NT2/D1 (cell line): Measurements from ENCODE around the gene SBF2.

Experiments used
- DNase-seq: peaks from one replicate; pipeline ENCODE4 v3.0.0-alpha.2; 2011; ENCODE audit warnings: low read depth, low spot score
- H3K27me3 ChIP-seq: 2 replicates; pipeline ENCODE4 v1.6.0; 2011; ENCODE audit warnings: mild to moderate bottlenecking; ENCODE audit not compliant: insufficient read length, insufficient read depth
- H3K36me3 ChIP-seq: 2 replicates; pipeline ENCODE4 v1.6.1; 2011; ENCODE audit warnings: mild to moderate bottlenecking, low read length, mixed read lengths; ENCODE audit not compliant: insufficient read depth, insufficient read length
- H3K4me1 ChIP-seq: 2 replicates; pipeline ENCODE4 v1.5.1; 2011; ENCODE audit not compliant: insufficient read depth, insufficient read length
- H3K4me3 ChIP-seq: 2 replicates; pipeline ENCODE4 v1.5.1; 2011; ENCODE audit warnings: low read depth; ENCODE audit not compliant: insufficient read length
- H3K9ac ChIP-seq: 2 replicates; pipeline ENCODE4 v1.6.0; 2011; ENCODE audit warnings: low read depth; ENCODE audit not compliant: insufficient read length
- H3K9me3 ChIP-seq: 2 replicates; pipeline ENCODE4 v1.5.1; 2011; ENCODE audit warnings: mild to moderate bottlenecking, low read length; ENCODE audit not compliant: insufficient read depth
- SUZ12 ChIP-seq: IDR thresholded peaks from 2 replicates; pipeline ENCODE4 v1.6.1; 2011; ENCODE audit not compliant: insufficient read length, insufficient read depth; ENCODE audit errors: extremely low read depth
- YY1 ChIP-seq: IDR thresholded peaks from 2 replicates; pipeline ENCODE4 v1.6.1; 2011; ENCODE audit not compliant: insufficient read length, insufficient read depth
- ZNF274 ChIP-seq: IDR thresholded peaks from 2 replicates; pipeline ENCODE4 v1.6.1; 2011; ENCODE audit warnings: mild to moderate bottlenecking, low read depth, low read length

The SBF2 gene

GRCh38 chr11:10181811-10182210 is 112.2 kb downstream of the SBF2 start:
- H3K36me3 ChIP-seq = no peaks in the 10 kb centered on the region
- no peak overlapping the region for H3K9ac ChIP-seq
- no peaks in the 10 kb centered on the region for H3K9me3 ChIP-seq
- DNase-seq = no peak
- no peak for TF ChIP-seq SUZ12
- no peak for TF ChIP-seq YY1
- no peak for TF ChIP-seq ZNF274
- H3K27me3 ChIP-seq = no peaks in the 10 kb centered on the region
- no peak overlapping the region for H3K4me3 ChIP-seq
- no peaks in the 10 kb centered on the region for H3K4me1 ChIP-seq

DNA sequence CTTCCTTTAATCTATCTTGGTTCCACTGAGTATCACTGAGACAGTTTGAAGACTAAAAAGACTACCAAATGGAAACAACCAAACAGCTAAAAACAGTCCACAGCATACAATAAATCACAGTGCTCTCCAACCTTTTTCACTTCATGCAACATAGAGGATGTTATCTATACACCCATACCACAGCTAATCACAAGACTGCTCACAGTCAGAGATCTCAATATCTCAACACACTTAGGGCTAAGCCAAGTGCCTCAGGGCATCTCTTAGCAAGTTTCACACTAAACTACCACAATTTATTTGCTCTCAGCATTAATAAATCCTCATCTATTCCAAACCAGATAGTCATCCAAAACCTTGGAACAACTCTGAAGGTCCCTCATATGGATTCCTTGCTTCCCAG is 129.4 kb downstream of the SBF2 start:
- Histone ChIP-seq H3K9ac (no peak overlapping the region), H3K36me3 (no peaks in the 10 kb centered on the region), H3K27me3 (no peaks in the 10 kb centered on the region), H3K4me1 (no peaks in the 10 kb centered on the region), H3K4me3 (no peak overlapping the region), H3K9me3 (no peaks in the 10 kb centered on the region)
- DNase-seq = no peak
- TF ChIP-seq ZNF274 = no peak
- TF ChIP-seq YY1 = no peak
- no peak for TF ChIP-seq SUZ12

DNA sequence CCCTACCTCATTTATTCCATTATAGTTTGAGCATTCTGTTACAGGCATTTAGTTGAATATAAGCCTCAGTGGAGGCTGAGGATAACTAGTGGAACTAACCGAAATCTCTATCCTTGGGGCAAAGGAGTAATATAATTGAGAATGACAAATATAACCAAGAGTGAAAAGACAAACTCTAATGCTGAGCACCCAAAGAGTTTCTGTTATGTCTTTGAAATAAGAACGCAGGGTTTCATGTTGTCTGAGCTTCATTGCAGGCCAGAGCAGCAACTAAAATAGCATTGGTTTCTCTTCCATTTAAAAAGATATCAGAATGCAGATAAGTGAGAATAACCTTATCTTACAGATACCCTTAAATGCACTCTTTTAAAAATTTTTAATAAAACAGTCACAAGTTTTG is 131.8 kb downstream of the SBF2 start:
- Histone ChIP-seq H3K36me3 (no peaks in the 10 kb centered on the region), H3K4me3 (no peak overlapping the region), H3K9ac (no peak overlapping the region), H3K4me1 (no peaks in the 10 kb centered on the region), H3K9me3 (no peaks in the 10 kb centered on the region), H3K27me3 (no peaks in the 10 kb centered on the region)
- no peak for DNase-seq
- TF ChIP-seq SUZ12 (no peak), YY1 (no peak), ZNF274 (no peak)

DNA sequence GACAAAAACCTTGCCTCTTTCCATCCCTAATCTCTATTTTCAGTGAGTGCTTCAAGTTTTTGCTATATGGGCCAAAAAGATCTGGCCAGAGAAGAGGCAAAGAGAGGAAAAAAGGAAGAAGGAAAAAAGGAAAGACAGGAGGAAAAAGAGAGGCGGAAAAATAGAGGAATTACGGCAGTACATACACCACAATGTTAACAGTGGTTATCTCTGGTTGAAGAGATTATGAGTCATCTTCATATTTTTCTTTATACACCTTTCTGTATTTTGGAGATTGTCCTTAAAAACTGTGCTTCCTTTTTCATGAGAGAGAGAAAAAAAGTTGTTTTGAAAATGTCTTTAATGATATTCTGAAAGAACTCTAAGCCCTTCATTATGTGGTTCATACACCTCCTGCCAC is 133.7 kb downstream of the SBF2 start:
- no peaks in the 10 kb centered on the region for H3K4me1 ChIP-seq
- DNase-seq = no peak
- TF ChIP-seq SUZ12 (no peak), ZNF274 (no peak), YY1 (no peak)
- H3K27me3 ChIP-seq = no peaks in the 10 kb centered on the region
- no peak overlapping the region for H3K9ac ChIP-seq
- no peaks in the 10 kb centered on the region for H3K9me3 ChIP-seq
- H3K36me3 ChIP-seq = no peaks in the 10 kb centered on the region
- H3K4me3 ChIP-seq = no peak overlapping the region

DNA sequence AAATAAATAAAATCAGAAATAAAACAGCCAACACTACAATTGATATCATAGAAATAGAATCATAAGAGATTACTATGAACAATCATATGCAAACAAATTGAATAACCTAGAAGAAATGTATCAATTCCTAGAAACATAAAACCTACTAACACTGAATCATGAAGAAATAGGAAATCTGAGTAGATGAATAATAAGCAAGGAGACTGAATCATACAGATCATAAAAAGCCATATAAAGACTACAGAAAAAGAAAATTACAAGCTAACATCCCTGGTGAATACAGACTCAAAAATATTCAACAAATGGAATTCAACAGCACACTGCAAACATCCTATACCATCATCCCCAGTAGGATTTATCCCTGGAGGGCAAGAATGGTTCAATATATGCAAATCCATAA is 135.6 kb downstream of the SBF2 start:
- no peak overlapping the region for H3K4me3 ChIP-seq
- no peak for DNase-seq
- TF ChIP-seq SUZ12 (no peak), ZNF274 (no peak), YY1 (no peak)
- no peaks in the 10 kb centered on the region for H3K36me3 ChIP-seq
- no peak overlapping the region for H3K9ac ChIP-seq
- no peaks in the 10 kb centered on the region for H3K9me3 ChIP-seq
- H3K4me1 ChIP-seq = no peaks in the 10 kb centered on the region
- H3K27me3 ChIP-seq = no peaks in the 10 kb centered on the region

- TF ChIP-seq SUZ12 = no peak
- no peak for TF ChIP-seq ZNF274
- Histone ChIP-seq H3K4me3 (no peak overlapping the region), H3K27me3 (no peaks in the 10 kb centered on the region), H3K9ac (no peak overlapping the region), H3K36me3 (no peaks in the 10 kb centered on the region), H3K9me3 (no peaks in the 10 kb centered on the region), H3K4me1 (no peaks in the 10 kb centered on the region)
- no peak for DNase-seq
These were observed 138.1 kb downstream of the SBF2 start for GRCh38 chr11:10155793-10156490.

DNA sequence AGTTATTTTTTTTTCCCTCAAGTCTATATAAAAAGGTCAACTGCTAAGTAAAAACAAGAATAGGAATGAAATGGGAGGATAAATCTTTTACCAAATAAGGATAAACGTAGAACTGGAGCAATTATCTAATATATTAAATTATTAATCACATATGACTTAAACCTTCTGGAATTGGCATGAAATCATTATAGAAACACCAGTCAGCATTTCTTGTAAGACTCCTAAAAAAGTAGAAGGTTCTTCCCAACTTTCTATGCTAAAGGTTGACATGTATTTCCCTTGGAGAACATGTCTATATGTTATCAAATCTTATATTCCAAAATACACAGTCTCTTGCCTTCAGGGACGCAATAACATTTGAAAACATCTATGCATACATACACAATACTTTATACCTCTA is 143.2 kb downstream of the SBF2 start:
- Histone ChIP-seq H3K9ac (no peak overlapping the region), H3K36me3 (no peaks in the 10 kb centered on the region), H3K9me3 (no peaks in the 10 kb centered on the region), H3K27me3 (no peaks in the 10 kb centered on the region), H3K4me3 (no peak overlapping the region), H3K4me1 (no peaks in the 10 kb centered on the region)
- TF ChIP-seq SUZ12 = no peak
- no peak for TF ChIP-seq ZNF274
- no peak for TF ChIP-seq YY1
- DNase-seq = no peak
